Measurements from ENCODE around the gene ADAM29. TPM values are rescaled to one million over a fixed set of nuclear protein-coding genes. Genes with fewer than 3 reads are reported as not detected.
A peak's percentile ranks its signal among the peaks of the same experiment; 100 is the strongest.

ADAM29 gene
- total and polyA plus RNA-seq, 2 donors (not counting 1 experiment from before 2014, with no cell fraction given) = not detected

DNA sequence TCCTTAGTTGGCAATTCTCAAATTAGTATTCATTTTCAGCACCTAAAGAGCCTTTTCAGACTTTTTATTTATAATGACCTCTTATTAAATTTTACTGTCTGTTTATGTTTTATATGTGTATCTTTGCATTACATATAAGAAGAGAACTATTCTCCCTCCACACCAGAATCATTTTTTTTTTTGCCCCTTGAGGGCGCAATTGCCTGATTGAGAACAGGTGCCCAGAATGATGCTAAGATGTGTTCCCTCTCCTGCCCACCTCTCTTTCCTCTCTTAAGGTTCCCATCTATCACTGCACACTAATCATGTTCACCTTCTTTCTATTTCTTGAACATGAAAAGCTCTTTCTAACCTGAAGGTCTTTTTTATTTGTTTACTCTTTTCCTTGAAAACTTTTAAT is 44.2 kb upstream of the ADAM29 start:
- ATAC-seq (ENCODE audit: low read depth) = no peak
- no peaks in the 10 kb centered on the region for H3K36me3 ChIP-seq (replicated peaks in 1 of 2; ENCODE audit: control extremely low read depth in 1 of 2, control insufficient read depth in 1 of 2, extremely low read depth in 1 of 2, insufficient read depth in 2 of 2, low read length in 1 of 2)
- Mint-ChIP-seq H3K27ac (no peak overlapping the region), H3K4me3 (no peak overlapping the region), H3K9me3 (ENCODE audit: insufficient read depth) (peaks cover 2% of the 10 kb centered on the region), H3K4me1 (peaks cover 3% of the 10 kb centered on the region), H3K27me3 (no peaks in the 10 kb centered on the region)
- 38% methylated on average over 1 of the region's 1 CpG for WGBS (ENCODE audit: insufficient coverage)
- H3K4me3 ChIP-seq (ENCODE audit: control extremely low read depth in 1 of 5, extremely low read depth in 1 of 5, insufficient read depth in 1 of 5, low read depth in 2 of 5, low read length in 4 of 5) = no peak overlapping the region
- ChIA-PET CTCF (interaction anchor here (0.7 kb wide), 1 partner anchor 663 kb away, joined by 3 read pairs; no protein-coding TSS in a partner anchor), POLR2A (no interaction called here)
- no peak overlapping the region for H2AFZ ChIP-seq (ENCODE audit: insufficient read depth, low read depth, low read length, poor library complexity, severe bottlenecking)
- H3K9me3 ChIP-seq (ENCODE audit: control extremely low read depth in 1 of 3, control insufficient read depth in 2 of 3, insufficient read depth in 1 of 3, low read length in 2 of 3) = peaks cover 0 to 4% (median 0%) of the 10 kb centered on the region in 3 donors
- no peaks in the 10 kb centered on the region for H3K4me1 ChIP-seq (ENCODE audit: control insufficient read depth in 2 of 2, insufficient read depth in 2 of 2, low read length in 2 of 2)
- H3K79me2 ChIP-seq (ENCODE audit: control insufficient read depth, insufficient read depth, low read length) = no peaks in the 10 kb centered on the region
- no peak overlapping the region for H3K27ac ChIP-seq (ENCODE audit: low read length in 2 of 2)
- H4K20me1 ChIP-seq (ENCODE audit: control insufficient read depth, insufficient read depth, low read length, poor library complexity, severe bottlenecking) = no peaks in the 10 kb centered on the region
- H3K4me2 ChIP-seq (replicated peaks; ENCODE audit: low read depth, low read length, poor library complexity, severe bottlenecking) = no peak overlapping the region
- intact Hi-C loops (cut with micrococcal nuclease) = no loop called here
- DNase-seq = peak; percentile 18
- H3K9ac ChIP-seq (ENCODE audit: low read length) = no peak overlapping the region
- TF ChIP-seq, protein P1, sequence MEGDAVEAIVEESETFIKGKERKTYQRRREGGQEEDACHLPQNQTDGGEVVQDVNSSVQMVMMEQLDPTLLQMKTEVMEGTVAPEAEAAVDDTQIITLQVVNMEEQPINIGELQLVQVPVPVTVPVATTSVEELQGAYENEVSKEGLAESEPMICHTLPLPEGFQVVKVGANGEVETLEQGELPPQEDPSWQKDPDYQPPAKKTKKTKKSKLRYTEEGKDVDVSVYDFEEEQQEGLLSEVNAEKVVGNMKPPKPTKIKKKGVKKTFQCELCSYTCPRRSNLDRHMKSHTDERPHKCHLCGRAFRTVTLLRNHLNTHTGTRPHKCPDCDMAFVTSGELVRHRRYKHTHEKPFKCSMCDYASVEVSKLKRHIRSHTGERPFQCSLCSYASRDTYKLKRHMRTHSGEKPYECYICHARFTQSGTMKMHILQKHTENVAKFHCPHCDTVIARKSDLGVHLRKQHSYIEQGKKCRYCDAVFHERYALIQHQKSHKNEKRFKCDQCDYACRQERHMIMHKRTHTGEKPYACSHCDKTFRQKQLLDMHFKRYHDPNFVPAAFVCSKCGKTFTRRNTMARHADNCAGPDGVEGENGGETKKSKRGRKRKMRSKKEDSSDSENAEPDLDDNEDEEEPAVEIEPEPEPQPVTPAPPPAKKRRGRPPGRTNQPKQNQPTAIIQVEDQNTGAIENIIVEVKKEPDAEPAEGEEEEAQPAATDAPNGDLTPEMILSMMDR (IDR thresholded peaks at IDR 0.05) = peak; percentile 11
- TF ChIP-seq EZH2 (IDR thresholded peaks at IDR 0.05; ENCODE audit: borderline replicate concordance, insufficient read depth, low read depth, low read length, poor library complexity, severe bottlenecking) = no peak
- H3K27me3 ChIP-seq (replicated peaks in 1 of 4; ENCODE audit: control extremely low read depth in 1 of 4, control insufficient read depth in 3 of 4, insufficient read depth in 4 of 4, low read length in 3 of 4) = no peaks in the 10 kb centered on the region

DNA sequence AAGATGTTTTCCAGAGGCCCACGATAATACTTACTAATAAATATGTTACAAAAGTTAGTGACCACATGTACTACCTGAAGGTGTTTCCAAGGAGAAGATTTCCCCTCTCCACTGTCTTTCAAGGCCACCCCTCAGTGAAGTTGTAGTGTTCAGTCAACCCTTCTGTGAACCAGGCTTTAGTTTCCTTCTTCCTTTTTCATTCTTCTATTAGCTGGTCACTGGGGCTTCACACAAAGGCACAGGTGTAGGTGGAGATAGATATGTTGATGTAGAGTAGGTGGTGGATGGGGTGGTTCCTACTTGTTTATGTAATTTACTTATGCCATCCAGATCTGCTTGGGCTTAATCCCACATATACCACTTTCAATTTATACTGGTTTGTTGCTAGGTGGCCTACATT is 43.3 kb upstream of the ADAM29 start:
- no peak overlapping the region for H2AFZ ChIP-seq (ENCODE audit: insufficient read depth, low read depth, low read length, poor library complexity, severe bottlenecking)
- POLR2A ChIA-PET = no interaction called here
- peaks cover 2% of the 10 kb centered on the region for H3K9me3 Mint-ChIP-seq (ENCODE audit: insufficient read depth)
- CTCF ChIA-PET = no interaction called here
- no peak overlapping the region for H3K4me3 Mint-ChIP-seq
- no peak overlapping the region for H3K27ac Mint-ChIP-seq
- H3K4me2 ChIP-seq (replicated peaks; ENCODE audit: low read depth, low read length, poor library complexity, severe bottlenecking) = no peak overlapping the region
- TF ChIP-seq, protein P1 (IDR thresholded peaks at IDR 0.05) = no peak
- no peak for TF ChIP-seq EZH2 (IDR thresholded peaks at IDR 0.05; ENCODE audit: borderline replicate concordance, insufficient read depth, low read depth, low read length, poor library complexity, severe bottlenecking)
- H3K27me3 Mint-ChIP-seq = no peaks in the 10 kb centered on the region
- no peak overlapping the region for H3K27ac ChIP-seq (ENCODE audit: low read length in 2 of 2)
- peaks cover 0 to 4% (median 0%) of the 10 kb centered on the region in 3 donors for H3K9me3 ChIP-seq (ENCODE audit: control extremely low read depth in 1 of 3, control insufficient read depth in 2 of 3, insufficient read depth in 1 of 3, low read length in 2 of 3)
- DNase-seq = no peak
- no peak overlapping the region for H3K4me3 ChIP-seq (ENCODE audit: control extremely low read depth in 1 of 5, extremely low read depth in 1 of 5, insufficient read depth in 1 of 5, low read depth in 2 of 5, low read length in 4 of 5)
- H3K27me3 ChIP-seq (replicated peaks in 1 of 4; ENCODE audit: control extremely low read depth in 1 of 4, control insufficient read depth in 3 of 4, insufficient read depth in 4 of 4, low read length in 3 of 4) = no peaks in the 10 kb centered on the region
- H4K20me1 ChIP-seq (ENCODE audit: control insufficient read depth, insufficient read depth, low read length, poor library complexity, severe bottlenecking) = no peaks in the 10 kb centered on the region
- intact Hi-C loops (cut with micrococcal nuclease) = no loop called here
- no peak for ATAC-seq (ENCODE audit: low read depth)
- H3K36me3 ChIP-seq (replicated peaks in 1 of 2; ENCODE audit: control extremely low read depth in 1 of 2, control insufficient read depth in 1 of 2, extremely low read depth in 1 of 2, insufficient read depth in 2 of 2, low read length in 1 of 2) = no peaks in the 10 kb centered on the region
- no peaks in the 10 kb centered on the region for H3K79me2 ChIP-seq (ENCODE audit: control insufficient read depth, insufficient read depth, low read length)
- H3K4me1 ChIP-seq (ENCODE audit: control insufficient read depth in 2 of 2, insufficient read depth in 2 of 2, low read length in 2 of 2) = no peaks in the 10 kb centered on the region
- H3K4me1 Mint-ChIP-seq = peaks cover 3% of the 10 kb centered on the region
- WGBS (ENCODE audit: insufficient coverage) = no CpG with 5 or more reads among the region's 1 CpG
- no peak overlapping the region for H3K9ac ChIP-seq (ENCODE audit: low read length)
